Lung microvascular endothelial cell (primary cell): Measurements from ENCODE around the gene FLNC. TPM values are rescaled to one million over a fixed set of nuclear protein-coding genes. Genes with fewer than 3 reads are reported as not detected.
A peak's percentile ranks its signal among the peaks of the same experiment; 100 is the strongest.

Experiments
- DNase-seq, 2 donors: peaks; one replicate each; pipeline versions ENCODE4 v3.0.0 to v3.0.0-alpha.2; 2010; ENCODE audit warnings: low read depth in 2 of 2
- total RNA-seq: library from RNA; depleted of rRNA; stranded (reverse); fragments of >200 nt; gene quantifications from 2 replicates; pipeline ENCODE4 v1.2.1, GENCODE V29; 2014

The FLNC gene
- total RNA-seq, 1 donor from 2014 or later = 131 TPM

- DNase-seq = peak; percentile 97 to 98
Measured at GRCh38 chr7:128862571-128863432, 32.6 kb downstream of the FLNC start, which contains the start of gene ATP6V1F. Gene ATP6V1F (plus strand): TSS chr7:128862856. CDS start chr7:128862905, 49 bp downstream.

GRCh38 chr7:128863433-128863989 is 33.3 kb downstream of the FLNC start:
- peak; percentile 70 to 76 for DNase-seq

- no peak for DNase-seq
Measured at GRCh38 chr7:128865303-128865702, 35.1 kb downstream of the FLNC start.

- no peak for DNase-seq
Measured at GRCh38 chr7:128865996-128866877, 36.0 kb downstream of the FLNC start.

GRCh38 chr7:128867241-128867640 is 37.0 kb downstream of the FLNC start:
- DNase-seq = no peak

GRCh38 chr7:128867842-128868623 is 37.8 kb downstream of the FLNC start:
- DNase-seq = no peak

- no peak for DNase-seq
Measured at GRCh38 chr7:128868624-128869137, 38.5 kb downstream of the FLNC start.

GRCh38 chr7:128869138-128869943 is 39.1 kb downstream of the FLNC start:
- peak; percentile 52 to 62 for DNase-seq

- no peak for DNase-seq
Measured at GRCh38 chr7:128869944-128870285, 39.7 kb downstream of the FLNC start.

- no peak for DNase-seq
Measured at GRCh38 chr7:128871050-128871449, 40.8 kb downstream of the FLNC start.

- no peak for DNase-seq
Measured at GRCh38 chr7:128872394-128872824, 42.2 kb downstream of the FLNC start.

GRCh38 chr7:128873234-128873633 is 43.0 kb downstream of the FLNC start:
- no peak for DNase-seq

- no peak for DNase-seq
Measured at GRCh38 chr7:128874140-128875031, 44.2 kb downstream of the FLNC start.

- DNase-seq = no peak
Measured at GRCh38 chr7:128875523-128875948, 45.3 kb downstream of the FLNC start.

GRCh38 chr7:128876127-128876526 is 45.9 kb downstream of the FLNC start:
- DNase-seq = no peak

GRCh38 chr7:128876586-128876977 is 46.4 kb downstream of the FLNC start:
- no peak for DNase-seq

GRCh38 chr7:128876978-128877755 is 47.0 kb downstream of the FLNC start:
- no peak for DNase-seq

GRCh38 chr7:128877756-128878120 is 47.5 kb downstream of the FLNC start:
- DNase-seq = no peak
